Transverse colon (tissue), 4 donors: ENCODE data around the gene SLC46A1.

Experiments
- EP300 ChIP-seq: sonication (generic); formaldehyde crosslinking; IDR thresholded peaks from one replicate; pipeline ENCODE4 v1.6.1; 2017; ENCODE audit warnings: antibody characterized with exemption, low read depth
- POLR2A ChIP-seq: fragments of 450-650 bp; IDR thresholded peaks from one replicate; pipeline ENCODE4 v1.6.1; 2016; ENCODE audit warnings: antibody characterized with exemption, mild to moderate bottlenecking, moderate library complexity
- POLR2AphosphoS5 ChIP-seq, 3 donors: sonication (generic); formaldehyde crosslinking; IDR thresholded peaks; one replicate each; pipeline ENCODE4 v1.6.1; 2016; ENCODE audit warnings: antibody characterized with exemption in 3 of 3
- TF ChIP-seq, protein P1 (sequence below), 5 experiments: fragments of 200-600 bp in 3 of 5; fragments of 450-650 bp in 2 of 5; sonication (generic) in 3 of 5; IDR thresholded peaks; 1 replicate in 2 of 5; 2 replicates in 3 of 5; pipeline ENCODE4 v1.5.1; 2016 to 2017; ENCODE audit warnings: antibody characterized with exemption in 5 of 5, inconsistent platforms in 3 of 5, mild to moderate bottlenecking in 2 of 5, moderate library complexity in 1 of 5

DNA sequence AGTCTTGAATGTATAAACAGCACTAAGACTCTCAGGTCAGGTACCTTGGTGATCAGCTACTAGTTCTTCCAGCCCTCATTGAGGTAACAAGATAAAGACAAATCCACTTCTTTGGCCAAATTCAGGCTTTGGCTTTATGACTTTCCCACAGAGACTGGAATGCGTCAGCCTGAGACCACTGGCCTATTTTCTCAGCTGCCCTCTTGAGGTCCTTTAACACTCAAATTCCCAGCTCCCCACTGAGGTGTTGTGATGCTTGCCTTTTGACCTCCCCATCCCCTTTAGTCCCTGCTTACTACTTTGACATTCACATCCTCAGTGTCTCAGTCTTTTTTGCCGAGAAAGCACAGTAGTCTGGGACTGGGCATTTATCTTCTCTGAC lies 59.8 kb downstream of the SLC46A1 start:
- TF ChIP-seq, protein P1, sequence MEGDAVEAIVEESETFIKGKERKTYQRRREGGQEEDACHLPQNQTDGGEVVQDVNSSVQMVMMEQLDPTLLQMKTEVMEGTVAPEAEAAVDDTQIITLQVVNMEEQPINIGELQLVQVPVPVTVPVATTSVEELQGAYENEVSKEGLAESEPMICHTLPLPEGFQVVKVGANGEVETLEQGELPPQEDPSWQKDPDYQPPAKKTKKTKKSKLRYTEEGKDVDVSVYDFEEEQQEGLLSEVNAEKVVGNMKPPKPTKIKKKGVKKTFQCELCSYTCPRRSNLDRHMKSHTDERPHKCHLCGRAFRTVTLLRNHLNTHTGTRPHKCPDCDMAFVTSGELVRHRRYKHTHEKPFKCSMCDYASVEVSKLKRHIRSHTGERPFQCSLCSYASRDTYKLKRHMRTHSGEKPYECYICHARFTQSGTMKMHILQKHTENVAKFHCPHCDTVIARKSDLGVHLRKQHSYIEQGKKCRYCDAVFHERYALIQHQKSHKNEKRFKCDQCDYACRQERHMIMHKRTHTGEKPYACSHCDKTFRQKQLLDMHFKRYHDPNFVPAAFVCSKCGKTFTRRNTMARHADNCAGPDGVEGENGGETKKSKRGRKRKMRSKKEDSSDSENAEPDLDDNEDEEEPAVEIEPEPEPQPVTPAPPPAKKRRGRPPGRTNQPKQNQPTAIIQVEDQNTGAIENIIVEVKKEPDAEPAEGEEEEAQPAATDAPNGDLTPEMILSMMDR (IDR thresholded peaks at IDR 0.05), result no peak
- no peak for TF ChIP-seq POLR2A
- no peak for TF ChIP-seq POLR2AphosphoS5 (IDR thresholded peaks at IDR 0.05)
- TF ChIP-seq EP300, result no peak
